K562 (cell line): ENCODE data around the gene AP3B2. TPM values are rescaled to one million over a fixed set of nuclear protein-coding genes. Genes with fewer than 3 reads are reported as not detected.

Experiments
- CAMTA2 ChIP-seq: fragments of 250-450 bp; sonication (Bioruptor Pico); conservative IDR thresholded peaks from 2 replicates; pipeline ENCODE4 v1.5.1; 2022
- ETV5 ChIP-seq: sonication (generic); formaldehyde crosslinking; IDR thresholded peaks from 2 replicates; pipeline ENCODE4 v1.4.0; 2020; ENCODE audit warnings: low read depth, mild to moderate bottlenecking, missing genetic modification reagents
- FOSL1 ChIP-seq: fragments of 200-800 bp; sonication (Bioruptor generic); conservative IDR thresholded peaks from 2 replicates; pipeline ENCODE4 v1.6.1; 2016; ENCODE audit warnings: missing genetic modification characterization, missing compliant biosample characterization
- GABPA ChIP-seq: fragments of 200-800 bp; sonication (Bioruptor generic); conservative IDR thresholded peaks from 2 replicates; pipeline ENCODE4 v1.6.1; 2016; ENCODE audit warnings: low read depth, missing genetic modification characterization, missing compliant biosample characterization
- GABPB1 ChIP-seq: sonication (generic); formaldehyde crosslinking; IDR thresholded peaks from 2 replicates; pipeline ENCODE4 v1.8.0; 2022; ENCODE audit warnings: mild to moderate bottlenecking, missing genetic modification reagents
- HNRNPLL ChIP-seq: fragments of 200-400 bp; formaldehyde crosslinking; IDR thresholded peaks from 2 replicates; pipeline ENCODE4 v1.6.1; 2017; ENCODE audit warnings: low read length, low read depth, mild to moderate bottlenecking; ENCODE audit not compliant: poor library complexity, severe bottlenecking
- KAT2B ChIP-seq: IDR thresholded peaks from one replicate; pipeline ENCODE4 v1.6.1; 2012; ENCODE audit warnings: low read depth, mild to moderate bottlenecking, control low read depth, inconsistent platforms, low read length, moderate library complexity
- KDM5B ChIP-seq: fragments of 200-600 bp; sonication (generic); IDR thresholded peaks from 2 replicates; pipeline ENCODE4 v1.6.1; 2012; ENCODE audit warnings: low read depth, mild to moderate bottlenecking, moderate library complexity, low read length, control low read depth, inconsistent platforms; ENCODE audit not compliant: insufficient replicate concordance
- MTA3 ChIP-seq: fragments of 450-650 bp; formaldehyde crosslinking; IDR thresholded peaks from 2 replicates; pipeline ENCODE4 v1.6.1; 2017; ENCODE audit warnings: mild to moderate bottlenecking, borderline replicate concordance
- PRMT5 ChIP-seq: sonication (generic); formaldehyde crosslinking; IDR thresholded peaks from 2 replicates; pipeline ENCODE4 v1.5.0; 2020; ENCODE audit warnings: missing genetic modification reagents
- RAD21 ChIP-seq, 2 experiments: fragments of 250-450 bp in 1 of 2; fragments of 450-650 bp in 1 of 2; sonication (Bioruptor Pico) in 1 of 2; formaldehyde crosslinking in 1 of 2; IDR thresholded peaks in 1 of 2; conservative IDR thresholded peaks in 1 of 2; 2 replicates each; pipeline versions ENCODE4 v1.4.0 to v1.8.0; 2020 to 2022; ENCODE audit warnings: mild to moderate bottlenecking in 2 of 2, moderate library complexity in 1 of 2
- RBM39 ChIP-seq: fragments of 200-400 bp; formaldehyde crosslinking; optimal IDR thresholded peaks from 2 replicates; pipeline ENCODE3; 2018; ENCODE audit warnings: low read depth, low read length
- TEAD2 ChIP-seq: fragments of 450-650 bp; IDR thresholded peaks from 2 replicates; pipeline ENCODE4 v1.6.1; 2016; ENCODE audit warnings: missing genetic modification characterization, control low read depth, missing compliant biosample characterization
- TRIM25 ChIP-seq: fragments of 450-650 bp; IDR thresholded peaks from 2 replicates; pipeline ENCODE4 v1.7.0; 2016; ENCODE audit warnings: borderline replicate concordance
- UBTF ChIP-seq, 2 experiments: IDR thresholded peaks; 2 replicates each; pipeline ENCODE4 v1.6.1; 2012; ENCODE audit warnings: improper control_type of control experiment in 2 of 2, low read depth in 2 of 2, low read length in 2 of 2, borderline replicate concordance in 1 of 2
- ZNF609 ChIP-seq: sonication (generic); formaldehyde crosslinking; IDR thresholded peaks from 2 replicates; pipeline ENCODE4 v1.8.1; 2023; ENCODE audit warnings: missing genetic modification reagents, mild to moderate bottlenecking, borderline replicate concordance
- polyA plus RNA-seq, 8 experiments: library from polyadenylated mRNA; depleted of rRNA in 4 of 8; stranded (reverse) in 5 of 8; unstranded in 3 of 8; fragments of >200 nt; fragmentation: Nextera tagmentation in 2 of 8; fragmentation: Illumina TruSeq in 1 of 8; extraction: Ambion mirVana in 2 of 8; extraction: Trizol in 1 of 8; gene quantifications; 2 replicates each; pipeline versions ENCODE4 v1.2.1 to v1.2.3, GENCODE V29; 2011 to 2014; ENCODE audit warnings: inconsistent platforms in 1 of 8, missing spikeins in 1 of 8
- total RNA-seq, 7 experiments: library from RNA; depleted of rRNA in 6 of 7; stranded (reverse); fragments of >200 nt in 6 of 7; fragmentation: Illumina TruSeq in 2 of 7; extraction: Trizol in 2 of 7; gene quantifications; 2 replicates each; pipeline versions ENCODE4 v1.2.1 to v1.2.3, GENCODE V29; 2011 to 2021; ENCODE audit warnings: low replicate concordance in 1 of 7

The AP3B2 gene
- total and polyA plus RNA-seq, 9 of the 15 experiments (the other 6 are each of a cell fraction or from before 2014, with no cell fraction given): 0.03 to 0.15 (median 0.10) TPM; not detected in 2

GRCh38 chr15:82680200-82681102 is 29.2 kb downstream of the AP3B2 start (continued):
- TF ChIP-seq ZNF609 (CRISPR knock-in tag): no peak
- peak; percentile 57 for TF ChIP-seq ETV5 (CRISPR knock-in tag)
- peak in 1 of 2 experiments; percentile 49; a peak in 2 of 4 replicates for TF ChIP-seq RAD21 (CRISPR knock-in tag; conservative IDR thresholded peaks at IDR 0.05 in 1 of 2, IDR thresholded peaks at IDR 0.05 in 1 of 2)
- TF ChIP-seq TRIM25: no peak
- no peak for TF ChIP-seq TEAD2
- TF ChIP-seq RBM39: no peak
- TF ChIP-seq UBTF (IDR thresholded peaks at IDR 0.05; ENCODE audit: borderline replicate concordance in 1 of 2, low read depth in 2 of 2, low read length in 2 of 2): peak in 1 of 2 experiments; percentile 21; a peak in 1 of 4 replicates
- TF ChIP-seq GABPB1 (CRISPR knock-in tag): peak; percentile 79
- TF ChIP-seq GABPA (tag): peak; percentile 84
- peak; percentile 46 for TF ChIP-seq FOSL1 (tag)
- TF ChIP-seq KAT2B: no peak
- TF ChIP-seq MTA3: peak; percentile 86; the same call in 1 of the 2 replicates
- peak; percentile 92 for TF ChIP-seq HNRNPLL
- TF ChIP-seq CAMTA2 (CRISPR knock-in tag): 0 out of 2 replicates have a peak, but pooled peaks have one; percentile 35
- TF ChIP-seq PRMT5 (CRISPR knock-in tag): no peak
- TF ChIP-seq KDM5B: peak; percentile 96
